ENCODE measurements around the gene BYSL.
A peak's percentile ranks its signal among the peaks of the same experiment; 100 is the strongest.

BYSL gene

GRCh38 chr6:41975276-41975675 lies 54.0 kb downstream of the BYSL start:
- Histone ChIP-seq H3K27me3 (ENCODE audit: low read depth, low read length) (no peaks in the 10 kb centered on the region), H3K9ac (ENCODE audit: low read length) (no peak overlapping the region), H3K27ac (ENCODE audit: low read length) (no peak overlapping the region), H4K20me1 (ENCODE audit: insufficient read depth, low read length) (no peaks in the 10 kb centered on the region), H2AFZ (ENCODE audit: low read depth, low read length) (no peak overlapping the region), H3K4me1 (ENCODE audit: low read length) (peaks cover 26% of the 10 kb centered on the region), H3K9me3 (ENCODE audit: insufficient read depth, low read length) (no peaks in the 10 kb centered on the region), H3K4me2 (ENCODE audit: low read length) (no peak overlapping the region), H3K4me3 (ENCODE audit: low read length) (no peak overlapping the region), H3K79me2 (ENCODE audit: low read length) (no peaks in the 10 kb centered on the region), H3K36me3 (replicated peaks; ENCODE audit: low read depth, low read length) (no peaks in the 10 kb centered on the region)
- TF ChIP-seq CTCF (IDR thresholded peaks at IDR 0.05; ENCODE audit: low read depth, low read length) (no peak), EZH2phosphoT487 (IDR thresholded peaks at IDR 0.05; ENCODE audit: low read depth) (no peak)

- Histone ChIP-seq H3K4me1 (ENCODE audit: low read length) (peaks cover 27% of the 10 kb centered on the region), H3K79me2 (ENCODE audit: low read length) (no peaks in the 10 kb centered on the region), H2AFZ (ENCODE audit: low read depth, low read length) (peak overlapping the region; percentile 68), H3K9ac (ENCODE audit: low read length) (peak overlapping the region; percentile 0; the same call in 1 of the 2 replicates), H3K27ac (ENCODE audit: low read length) (peak overlapping the region; percentile 64), H4K20me1 (ENCODE audit: insufficient read depth, low read length) (no peaks in the 10 kb centered on the region), H3K4me2 (ENCODE audit: low read length) (peak overlapping the region; percentile 43), H3K36me3 (replicated peaks; ENCODE audit: low read depth, low read length) (no peaks in the 10 kb centered on the region), H3K4me3 (ENCODE audit: low read length) (peak overlapping the region; percentile 21; the same call in 1 of the 2 replicates), H3K9me3 (ENCODE audit: insufficient read depth, low read length) (no peaks in the 10 kb centered on the region), H3K27me3 (ENCODE audit: low read depth, low read length) (no peaks in the 10 kb centered on the region)
- TF ChIP-seq CTCF (IDR thresholded peaks at IDR 0.05; ENCODE audit: low read depth, low read length) (no peak), EZH2phosphoT487 (IDR thresholded peaks at IDR 0.05; ENCODE audit: low read depth) (no peak)
These were observed 55.6 kb downstream of the BYSL start for GRCh38 chr6:41976794-41977484.
